ENCODE results near the gene TAOK2.
"Not testable (repeated sequence)": the region's sequence is repeated elsewhere in the genome, so short reads cannot be mapped to it uniquely, and the experiment has no call there.

TAOK2 gene

DNA sequence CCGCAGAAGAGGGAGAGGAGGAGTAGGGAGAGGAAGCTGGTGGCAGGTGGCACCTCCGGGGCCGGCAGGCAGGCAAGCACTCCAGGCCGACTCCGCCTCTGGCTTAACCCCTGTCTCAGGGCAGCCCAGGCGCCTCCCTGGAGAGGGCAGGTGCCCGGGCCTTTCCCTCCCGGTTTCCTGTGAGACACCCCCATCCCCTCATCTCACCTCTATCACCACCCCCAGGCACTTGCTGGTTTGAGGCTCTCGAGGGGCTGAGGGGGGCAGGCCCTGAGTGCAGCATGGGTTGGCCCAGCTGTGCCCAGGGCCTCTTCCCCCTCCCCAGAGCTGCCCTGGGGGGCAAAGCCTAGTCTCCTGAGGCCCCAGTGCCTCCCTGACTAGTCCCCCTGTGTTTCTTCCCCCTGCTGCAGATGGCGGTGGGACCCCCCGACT is 31.2 kb downstream of the TAOK2 start:
- no peak for DNase-seq

- DNase-seq: peak; percentile 46
Measured at GRCh38 chr16:30005341-30006094, 31.9 kb downstream of the TAOK2 start.

- no peak for DNase-seq
Measured at GRCh38 chr16:30006095-30006473, 32.4 kb downstream of the TAOK2 start.

- no peak for DNase-seq
Measured at GRCh38 chr16:30006659-30007377, 33.1 kb downstream of the TAOK2 start.

DNA sequence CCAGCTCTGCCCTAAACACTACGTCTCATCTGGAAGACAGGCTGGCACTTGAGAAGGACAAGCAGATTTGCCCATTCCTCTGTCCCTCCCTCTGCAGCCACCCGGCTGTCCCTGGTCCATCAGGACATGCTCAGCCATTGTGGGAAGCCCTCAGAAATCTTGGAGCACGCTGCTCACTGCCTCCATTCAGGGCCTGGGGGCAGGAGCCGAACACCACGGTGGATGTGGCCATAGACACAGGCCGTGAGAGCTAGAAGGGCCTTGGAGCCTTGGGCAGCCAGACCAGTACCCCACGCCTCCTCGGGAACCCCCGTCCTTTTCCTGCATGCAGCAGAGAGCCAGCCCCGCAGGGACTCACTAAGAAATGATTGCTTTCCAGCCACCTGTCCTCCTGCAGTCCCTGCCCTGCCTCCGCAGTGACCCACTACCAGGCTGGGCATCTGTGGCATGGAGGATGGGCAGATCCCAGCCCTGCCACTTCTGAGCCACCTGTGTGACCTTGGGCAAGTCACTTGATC is 33.8 kb downstream of the TAOK2 start:
- DNase-seq: no peak

GRCh38 chr16:30009085-30009862 is 35.6 kb downstream of the TAOK2 start:
- DNase-seq: no peak

- no peak for DNase-seq
Measured at GRCh38 chr16:30009990-30010843, 36.5 kb downstream of the TAOK2 start.

DNA sequence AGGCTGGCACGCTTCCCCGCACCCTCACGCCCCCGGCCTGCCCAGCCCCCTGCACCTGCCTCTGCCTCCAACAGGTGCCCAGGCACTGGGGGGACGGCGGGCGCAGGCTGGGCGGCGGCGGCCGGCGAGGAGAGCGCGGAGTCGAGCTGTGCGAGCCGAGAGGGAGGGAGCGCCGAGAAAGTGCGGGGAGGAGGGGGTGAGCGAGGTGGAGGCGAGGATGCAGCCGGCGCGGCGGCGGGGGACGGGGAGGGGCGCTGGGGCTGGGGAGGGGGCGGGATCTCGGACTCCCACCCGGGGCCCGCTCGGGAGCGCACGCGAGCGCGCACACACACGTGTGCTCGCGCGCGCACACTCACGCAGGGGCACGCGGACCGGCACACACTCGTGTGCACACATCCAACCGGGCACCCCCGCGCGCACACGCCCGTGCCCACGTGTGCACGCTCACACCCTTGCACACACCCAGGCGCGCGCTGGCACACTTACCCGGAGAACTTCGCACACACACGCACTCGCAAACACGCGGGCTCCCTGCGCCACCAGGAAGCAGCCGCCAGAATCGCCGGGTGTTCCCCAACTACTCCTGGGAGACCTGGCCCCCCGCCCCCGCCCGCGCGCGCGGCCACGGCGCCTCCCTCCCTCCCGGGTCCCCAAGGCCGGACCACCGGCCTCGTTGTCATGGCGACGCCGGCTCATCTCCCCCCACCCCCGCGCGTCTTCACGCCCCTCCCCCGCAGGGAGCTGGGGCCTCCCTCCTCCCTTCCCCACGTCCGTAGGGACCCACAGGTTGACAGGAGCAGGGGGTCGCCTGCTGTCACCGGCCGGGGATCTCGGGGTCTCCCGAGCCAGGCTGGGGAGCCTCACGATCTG is 37.4 kb downstream of the TAOK2 start, which contains the start of gene DOC2A:
Gene DOC2A (minus strand): TSS at position 184 of the 870 bp plus-strand sequence. CDS start 805 bp downstream, outside the sequence.
- no peak for DNase-seq

- DNase-seq: no peak
Measured at GRCh38 chr16:30011714-30012504, 38.2 kb downstream of the TAOK2 start.

- DNase-seq: not testable (repeated sequence)
Measured at GRCh38 chr16:30012598-30012997, 38.9 kb downstream of the TAOK2 start.

DNA sequence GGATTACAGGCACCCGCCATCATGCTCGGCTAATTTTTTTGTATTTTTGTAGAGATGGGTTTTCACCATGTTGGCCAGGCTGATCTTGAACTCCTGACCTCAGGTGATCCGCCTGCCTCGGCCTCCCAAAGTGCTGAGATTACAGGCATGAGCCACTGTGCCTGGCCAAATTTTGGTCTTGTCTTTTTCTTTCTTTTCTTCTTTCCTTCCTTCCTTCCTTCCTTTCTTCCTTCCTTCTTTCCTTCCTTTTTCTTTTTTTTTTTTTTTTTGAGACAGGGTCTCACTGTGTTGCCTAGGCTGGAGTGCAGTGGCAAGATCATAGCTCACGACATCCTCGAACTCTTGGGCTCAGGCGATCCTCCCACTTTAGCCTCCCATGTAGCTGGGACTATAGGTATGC is 41.8 kb downstream of the TAOK2 start:
- DNase-seq: not testable (repeated sequence)

GRCh38 chr16:30016555-30017276 is 43.0 kb downstream of the TAOK2 start:
- no peak for DNase-seq

DNA sequence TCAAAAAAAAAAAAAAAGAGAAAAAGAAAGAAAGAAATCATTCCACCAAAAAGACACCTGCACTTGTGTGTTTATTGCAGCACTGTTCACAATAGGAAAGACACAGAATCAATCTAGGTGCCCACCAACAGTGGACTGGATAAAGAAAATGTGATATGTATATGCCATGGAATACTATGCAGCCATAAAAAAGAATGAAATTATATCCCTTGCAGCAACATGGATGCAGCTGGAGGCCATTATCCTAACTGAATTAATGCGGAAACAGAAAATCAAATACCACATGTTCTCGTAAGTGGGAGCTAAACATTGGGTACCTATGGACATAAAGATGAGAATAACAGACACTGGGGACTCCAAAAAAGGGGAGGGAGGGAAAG is 43.6 kb downstream of the TAOK2 start:
- DNase-seq: no peak

- DNase-seq: not testable (repeated sequence)
Measured at GRCh38 chr16:30017937-30018336, 44.3 kb downstream of the TAOK2 start.

- DNase-seq: no peak
Measured at GRCh38 chr16:30018731-30019158, 45.1 kb downstream of the TAOK2 start.

DNA sequence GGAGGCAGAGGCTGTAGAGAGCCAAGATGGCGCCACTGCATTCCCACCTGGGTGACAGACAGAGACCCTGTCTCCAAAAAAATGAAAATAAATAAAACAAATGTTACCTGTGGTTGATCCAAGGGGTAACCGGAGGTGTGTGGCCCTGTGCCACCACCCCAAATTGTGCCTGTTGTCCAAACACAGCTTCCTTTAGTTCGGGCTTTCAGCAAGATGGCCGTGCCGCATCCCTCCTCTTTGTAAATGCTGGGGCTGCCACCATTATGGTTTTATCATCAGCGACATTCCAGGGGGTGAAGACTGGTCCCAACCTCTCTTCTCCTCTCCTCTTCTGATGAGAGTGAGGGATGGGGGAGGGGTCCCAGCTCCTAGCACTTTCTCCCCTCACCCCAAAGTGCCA is 49.2 kb downstream of the TAOK2 start, which contains the start of gene C16orf92:
Gene C16orf92 (plus strand): TSS at position 312 of the 400 bp plus-strand sequence. CDS start 143 bp downstream, outside the sequence.
- no peak for DNase-seq

- no peak for DNase-seq
Measured at GRCh38 chr16:30023586-30023985, 49.9 kb downstream of the TAOK2 start.

- no peak for DNase-seq
Measured at GRCh38 chr16:30024451-30024850, 50.8 kb downstream of the TAOK2 start.

- no peak for DNase-seq
Measured at GRCh38 chr16:30025156-30025555, 51.5 kb downstream of the TAOK2 start.
